Osteoblast (primary cell): ENCODE data around the gene ARHGAP10. TPM values are rescaled to one million over a fixed set of nuclear protein-coding genes. Genes with fewer than 3 reads are reported as not detected.
"Not testable (repeated sequence)": the region's sequence is repeated elsewhere in the genome, so short reads cannot be mapped to it uniquely, and the experiment has no call there.

Experiments used
- DNase-seq: peaks from one replicate; pipeline ENCODE4 v3.0.0; 2011; ENCODE audit warnings: low spot score, mixed read lengths; ENCODE audit not compliant: insufficient read length; ENCODE audit errors: missing footprints
- H2AFZ ChIP-seq: 2 replicates; pipeline ENCODE4 v1.6.0; 2011; ENCODE audit warnings: mild to moderate bottlenecking, low read length
- H3K27ac ChIP-seq: 2 replicates; pipeline ENCODE4 v1.5.1; 2011; ENCODE audit warnings: mild to moderate bottlenecking, low read depth, low read length, moderate library complexity
- H3K27me3 ChIP-seq: 2 replicates; pipeline ENCODE4 v1.6.0; 2012; ENCODE audit warnings: mild to moderate bottlenecking, control low read depth, inconsistent platforms, low read length, moderate library complexity; ENCODE audit not compliant: insufficient read depth
- H3K36me3 ChIP-seq: 2 replicates; pipeline ENCODE4 v1.5.1; 2011; ENCODE audit warnings: mild to moderate bottlenecking, low read length, control low read depth, moderate library complexity; ENCODE audit not compliant: insufficient read depth
- H3K4me1 ChIP-seq: 2 replicates; pipeline ENCODE4 v1.5.1; 2011; ENCODE audit warnings: mild to moderate bottlenecking, low read length, control low read depth, moderate library complexity; ENCODE audit not compliant: insufficient read depth
- H3K4me2 ChIP-seq: 2 replicates; pipeline ENCODE4 v1.6.0; 2011; ENCODE audit warnings: mild to moderate bottlenecking, low read length; ENCODE audit not compliant: insufficient read depth
- H3K4me3 ChIP-seq: fragments of 200-600 bp; sonication (generic); 3 replicates; pipeline ENCODE4 v1.5.1; 2012; ENCODE audit warnings: mild to moderate bottlenecking, low read length, inconsistent platforms; ENCODE audit not compliant: insufficient read depth
- H3K79me2 ChIP-seq: 2 replicates; pipeline ENCODE4 v1.6.0; 2012; ENCODE audit warnings: mild to moderate bottlenecking, low read length, control low read depth, inconsistent platforms; ENCODE audit not compliant: insufficient read depth
- H3K9me3 ChIP-seq: 2 replicates; pipeline ENCODE4 v1.5.1; 2011; ENCODE audit warnings: low read depth, low read length, control low read depth
- H4K20me1 ChIP-seq: 2 replicates; pipeline ENCODE4 v1.6.0; 2012; ENCODE audit warnings: mild to moderate bottlenecking, low read length, control low read depth; ENCODE audit not compliant: insufficient read depth
- total RNA-seq: library from RNA; depleted of rRNA; stranded (reverse); fragments of >200 nt; gene quantifications from 2 replicates; pipeline ENCODE4 v1.2.3, GENCODE V29; 2012
- TF ChIP-seq, protein P1 (sequence below): IDR thresholded peaks from 2 replicates; pipeline ENCODE4 v1.5.1; 2011; ENCODE audit warnings: mild to moderate bottlenecking, low read depth, low read length, moderate library complexity; ENCODE audit errors: extremely low read depth

Gene ARHGAP10
- total RNA-seq, 1 donor, result 31.5 TPM

GRCh38 chr4:147991543-147992283 lies 259.8 kb downstream of the ARHGAP10 start:
- TF ChIP-seq, protein P1, sequence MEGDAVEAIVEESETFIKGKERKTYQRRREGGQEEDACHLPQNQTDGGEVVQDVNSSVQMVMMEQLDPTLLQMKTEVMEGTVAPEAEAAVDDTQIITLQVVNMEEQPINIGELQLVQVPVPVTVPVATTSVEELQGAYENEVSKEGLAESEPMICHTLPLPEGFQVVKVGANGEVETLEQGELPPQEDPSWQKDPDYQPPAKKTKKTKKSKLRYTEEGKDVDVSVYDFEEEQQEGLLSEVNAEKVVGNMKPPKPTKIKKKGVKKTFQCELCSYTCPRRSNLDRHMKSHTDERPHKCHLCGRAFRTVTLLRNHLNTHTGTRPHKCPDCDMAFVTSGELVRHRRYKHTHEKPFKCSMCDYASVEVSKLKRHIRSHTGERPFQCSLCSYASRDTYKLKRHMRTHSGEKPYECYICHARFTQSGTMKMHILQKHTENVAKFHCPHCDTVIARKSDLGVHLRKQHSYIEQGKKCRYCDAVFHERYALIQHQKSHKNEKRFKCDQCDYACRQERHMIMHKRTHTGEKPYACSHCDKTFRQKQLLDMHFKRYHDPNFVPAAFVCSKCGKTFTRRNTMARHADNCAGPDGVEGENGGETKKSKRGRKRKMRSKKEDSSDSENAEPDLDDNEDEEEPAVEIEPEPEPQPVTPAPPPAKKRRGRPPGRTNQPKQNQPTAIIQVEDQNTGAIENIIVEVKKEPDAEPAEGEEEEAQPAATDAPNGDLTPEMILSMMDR, result no peak
- peaks cover 14% of the 10 kb centered on the region for H4K20me1 ChIP-seq
- no peaks in the 10 kb centered on the region for H3K9me3 ChIP-seq
- H3K79me2 ChIP-seq, result no peaks in the 10 kb centered on the region
- no peak overlapping the region for H3K4me3 ChIP-seq
- H3K27ac ChIP-seq, result no peak overlapping the region
- H3K27me3 ChIP-seq, result no peaks in the 10 kb centered on the region
- no peak for DNase-seq
- H3K36me3 ChIP-seq, result no peaks in the 10 kb centered on the region
- H3K4me1 ChIP-seq, result peaks cover 14% of the 10 kb centered on the region
- H2AFZ ChIP-seq, result no peak overlapping the region
- H3K4me2 ChIP-seq, result no peak overlapping the region

- no peak overlapping the region for H3K4me3 ChIP-seq
- H2AFZ ChIP-seq, result no peak overlapping the region
- H4K20me1 ChIP-seq, result peaks cover 14% of the 10 kb centered on the region
- no peaks in the 10 kb centered on the region for H3K27me3 ChIP-seq
- peaks cover 14% of the 10 kb centered on the region for H3K4me1 ChIP-seq
- no peak overlapping the region for H3K27ac ChIP-seq
- TF ChIP-seq, protein P1, result no peak
- H3K9me3 ChIP-seq, result no peaks in the 10 kb centered on the region
- H3K36me3 ChIP-seq, result no peaks in the 10 kb centered on the region
- DNase-seq, result no peak
- H3K79me2 ChIP-seq, result no peaks in the 10 kb centered on the region
- peak overlapping the region; percentile 41 for H3K4me2 ChIP-seq
Measured at GRCh38 chr4:147994076-147994475, 262.2 kb downstream of the ARHGAP10 start.

DNA sequence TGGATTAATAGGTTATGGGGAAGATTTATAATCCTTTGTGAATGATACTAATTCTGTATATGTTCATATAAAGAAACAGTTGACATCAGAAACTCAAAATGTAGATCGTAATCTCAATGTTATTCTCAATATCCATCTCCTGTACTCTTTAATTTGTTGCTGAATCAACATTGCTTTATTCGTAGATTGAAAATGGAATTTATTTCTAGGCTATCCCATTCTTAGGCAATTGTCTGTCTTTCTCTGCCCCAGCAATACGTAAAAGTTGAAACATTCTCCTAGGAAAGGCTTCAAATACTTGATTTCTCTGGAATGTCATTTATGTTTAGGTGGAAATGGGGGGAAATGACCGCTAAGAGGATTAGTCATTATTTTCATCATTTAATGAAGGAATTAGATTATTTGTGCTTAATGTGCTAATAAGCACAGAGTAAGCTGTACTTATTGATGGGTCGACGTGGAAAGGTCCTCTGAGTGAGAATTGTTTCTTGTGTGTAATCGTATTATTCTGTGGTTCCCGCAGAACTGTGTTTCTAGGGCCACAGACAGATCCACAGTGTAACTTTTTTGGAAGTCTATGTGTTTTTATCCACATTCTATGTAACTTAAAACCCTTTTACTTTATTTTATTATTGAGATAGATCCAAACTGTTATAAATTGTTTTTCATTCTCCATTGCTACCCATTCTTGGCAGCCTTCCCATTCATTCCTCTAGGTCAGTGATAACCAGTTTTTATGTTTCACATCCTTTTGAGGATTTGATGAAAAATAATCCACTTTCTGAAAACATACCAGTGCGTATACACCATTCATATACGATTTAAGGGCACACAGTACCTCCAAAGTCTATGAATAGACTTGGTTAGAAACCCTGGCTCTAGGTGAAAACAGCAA lies 262.9 kb downstream of the ARHGAP10 start:
- Histone ChIP-seq H3K27me3 (no peaks in the 10 kb centered on the region), H3K4me3 (no peak overlapping the region), H3K4me2 (peak overlapping the region; percentile 41), H3K27ac (no peak overlapping the region), H3K79me2 (no peaks in the 10 kb centered on the region), H4K20me1 (peaks cover 16% of the 10 kb centered on the region), H3K4me1 (peaks cover 14% of the 10 kb centered on the region), H2AFZ (no peak overlapping the region), H3K9me3 (no peaks in the 10 kb centered on the region), H3K36me3 (no peaks in the 10 kb centered on the region)
- peak; percentile 59 for DNase-seq
- TF ChIP-seq, protein P1, result no peak

GRCh38 chr4:147996859-147997258 lies 265.0 kb downstream of the ARHGAP10 start:
- Histone ChIP-seq H3K4me2 (no peak overlapping the region), H3K4me3 (no peak overlapping the region), H3K27me3 (no peaks in the 10 kb centered on the region), H4K20me1 (peaks cover 16% of the 10 kb centered on the region), H3K36me3 (no peaks in the 10 kb centered on the region), H3K79me2 (no peaks in the 10 kb centered on the region), H2AFZ (no peak overlapping the region), H3K27ac (no peak overlapping the region), H3K4me1 (peaks cover 14% of the 10 kb centered on the region), H3K9me3 (no peaks in the 10 kb centered on the region)
- TF ChIP-seq, protein P1, result no peak
- DNase-seq, result no peak

DNA sequence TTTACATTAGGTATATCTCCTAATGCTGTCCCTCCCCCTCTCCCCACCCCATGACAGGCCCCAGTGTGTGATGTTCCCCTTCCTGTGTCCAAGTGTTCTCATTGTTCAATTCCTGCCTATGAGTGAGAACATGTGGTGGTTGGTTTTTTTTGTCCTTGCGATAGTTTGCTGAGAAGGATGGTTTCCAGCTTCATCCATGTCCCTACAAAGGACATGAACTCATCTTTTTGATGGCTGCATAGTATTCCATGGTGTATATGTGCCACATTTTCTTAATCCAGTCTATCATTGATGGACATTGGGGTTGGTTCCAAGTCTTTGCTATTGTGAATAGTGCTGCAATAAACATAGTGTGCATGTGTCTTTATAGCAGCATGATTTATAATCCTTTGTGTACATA lies 268.1 kb downstream of the ARHGAP10 start:
- not testable (repeated sequence) for H3K4me2 ChIP-seq, H3K79me2 ChIP-seq, H3K9me3 ChIP-seq, H3K36me3 ChIP-seq, H3K27ac ChIP-seq, DNase-seq, H3K27me3 ChIP-seq, H2AFZ ChIP-seq, H4K20me1 ChIP-seq, H3K4me3 ChIP-seq
- H3K4me1 ChIP-seq, result peaks cover 12% of the 10 kb centered on the region
